Measurements from ENCODE around the gene STIM2. TPM values are rescaled to one million over a fixed set of nuclear protein-coding genes. Genes with fewer than 3 reads are reported as not detected.

The STIM2 gene
- total and polyA plus RNA-seq, 7 donors = 2.4 to 8.4 (median 4.9) TPM

GRCh38 chr4:26900765-26901164 is 40.1 kb downstream of the STIM2 start:
- H3K36me3 ChIP-seq (ENCODE audit: insufficient read depth in 1 of 2, low read depth in 1 of 2) = no peaks in the 10 kb centered on the region
- peaks cover 5% of the 10 kb centered on the region for H3K4me1 ChIP-seq
- no peaks in the 10 kb centered on the region for H3K27me3 ChIP-seq (ENCODE audit: insufficient read depth in 3 of 3, low read length in 2 of 3)
- no peak overlapping the region for H3K27ac ChIP-seq
- 74 to 81% (median 81%) methylated on average over 2 of the region's 2 CpGs for WGBS, 3 donors
- TF ChIP-seq CTCF (IDR thresholded peaks at IDR 0.05) = no peak
- ATAC-seq (no peak), DNase-seq (no peak)
- H3K9me3 ChIP-seq = no peaks in the 10 kb centered on the region
- no peak overlapping the region for H3K4me3 ChIP-seq
- intact Hi-C loops (cut with DNase I) = no loop called here

GRCh38 chr4:26905172-26905571 is 44.5 kb downstream of the STIM2 start:
- ATAC-seq (no peak), DNase-seq (no peak)
- intact Hi-C loops (cut with DNase I) = no loop called here
- no peak overlapping the region for H3K27ac ChIP-seq
- no peak overlapping the region for H3K4me3 ChIP-seq
- H3K27me3 ChIP-seq (ENCODE audit: insufficient read depth in 3 of 3, low read length in 2 of 3) = no peaks in the 10 kb centered on the region
- 46 to 64% (median 49%) methylated on average over 2 of the region's 2 CpGs for WGBS, 3 donors
- H3K9me3 ChIP-seq = no peaks in the 10 kb centered on the region
- no peak for TF ChIP-seq CTCF (IDR thresholded peaks at IDR 0.05)
- no peaks in the 10 kb centered on the region for H3K36me3 ChIP-seq (ENCODE audit: insufficient read depth in 1 of 2, low read depth in 1 of 2)
- H3K4me1 ChIP-seq = peaks cover 14% of the 10 kb centered on the region

GRCh38 chr4:26907731-26908599 is 47.3 kb downstream of the STIM2 start:
- WGBS, 3 donors = 80 to 86% (median 82%) methylated on average over 7 of the region's 7 CpGs
- Histone ChIP-seq H3K27me3 (ENCODE audit: insufficient read depth in 3 of 3, low read length in 2 of 3) (no peaks in the 10 kb centered on the region), H3K9me3 (no peaks in the 10 kb centered on the region), H3K27ac (no peak overlapping the region), H3K4me3 (no peak overlapping the region), H3K4me1 (peaks cover 13% of the 10 kb centered on the region), H3K36me3 (ENCODE audit: insufficient read depth in 1 of 2, low read depth in 1 of 2) (no peaks in the 10 kb centered on the region)
- intact Hi-C loops (cut with DNase I) = no loop called here
- DNase-seq (no peak), ATAC-seq (no peak)
- no peak for TF ChIP-seq CTCF (IDR thresholded peaks at IDR 0.05)

- Histone ChIP-seq H3K36me3 (ENCODE audit: insufficient read depth in 1 of 2, low read depth in 1 of 2) (no peaks in the 10 kb centered on the region), H3K27me3 (ENCODE audit: insufficient read depth in 3 of 3, low read length in 2 of 3) (no peaks in the 10 kb centered on the region), H3K9me3 (no peaks in the 10 kb centered on the region), H3K4me1 (peaks cover 13% of the 10 kb centered on the region), H3K27ac (no peak overlapping the region), H3K4me3 (no peak overlapping the region)
- DNase-seq (no peak), ATAC-seq (no peak)
- 81 to 90% (median 85%) methylated on average over 5 of the region's 5 CpGs for WGBS, 3 donors
- TF ChIP-seq CTCF (IDR thresholded peaks at IDR 0.05) = no peak
- intact Hi-C loops (cut with DNase I) = no loop called here
These were observed 48.7 kb downstream of the STIM2 start for GRCh38 chr4:26909369-26909768.

GRCh38 chr4:26911254-26911653 is 50.6 kb downstream of the STIM2 start:
- no peak overlapping the region for H3K27ac ChIP-seq
- intact Hi-C loops (cut with DNase I) = no loop called here
- no peaks in the 10 kb centered on the region for H3K36me3 ChIP-seq (ENCODE audit: insufficient read depth in 1 of 2, low read depth in 1 of 2)
- H3K4me3 ChIP-seq = no peak overlapping the region
- ATAC-seq = no peak
- DNase-seq = no peak
- TF ChIP-seq CTCF (IDR thresholded peaks at IDR 0.05) = no peak
- H3K4me1 ChIP-seq = peaks cover 18% of the 10 kb centered on the region
- H3K9me3 ChIP-seq = no peaks in the 10 kb centered on the region
- no peaks in the 10 kb centered on the region for H3K27me3 ChIP-seq (ENCODE audit: insufficient read depth in 3 of 3, low read length in 2 of 3)

Measured in psoas muscle (tissue), 8 donors.